GM23338 (cell line): ENCODE results near the gene COX4I2. TPM values are rescaled to one million over a fixed set of nuclear protein-coding genes. Genes with fewer than 3 reads are reported as not detected.

Experiments
- EZH2phosphoT487 ChIP-seq: fragments of 200-600 bp; sonication (generic); IDR thresholded peaks from one replicate; pipeline ENCODE4 v1.8.1; 2018; ENCODE audit warnings: antibody characterized with exemption; ENCODE audit not compliant: unreplicated experiment
- JUNB ChIP-seq: IDR thresholded peaks from one replicate; pipeline ENCODE4 v1.6.1; 2016; ENCODE audit warnings: antibody characterized with exemption; ENCODE audit not compliant: unreplicated experiment
- NANOG ChIP-seq: IDR thresholded peaks from 2 replicates; pipeline ENCODE4 v1.6.1; 2016; ENCODE audit warnings: antibody characterized with exemption, borderline replicate concordance
- POLR2AphosphoS5 ChIP-seq: IDR thresholded peaks from 2 replicates; pipeline ENCODE4 v1.6.1; 2016; ENCODE audit warnings: antibody characterized with exemption, low read depth
- REST ChIP-seq: IDR thresholded peaks from one replicate; pipeline ENCODE4 v1.6.1; 2018; ENCODE audit warnings: antibody characterized with exemption; ENCODE audit not compliant: unreplicated experiment
- STAT1 ChIP-seq: IDR thresholded peaks from one replicate; pipeline ENCODE4 v1.6.1; 2016; ENCODE audit warnings: antibody characterized with exemption; ENCODE audit not compliant: unreplicated experiment
- ZNF462 ChIP-seq: fragments of 250-450 bp; sonication (Bioruptor Pico); IDR thresholded peaks from 2 replicates; pipeline ENCODE4 v1.5.0; 2020; ENCODE audit warnings: mild to moderate bottlenecking, moderate library complexity
- polyA plus RNA-seq: library from polyadenylated mRNA; unstranded; fragments of >200 nt; fragmentation: Nextera tagmentation; extraction: Ambion mirVana; gene quantifications from 2 replicates; pipeline ENCODE4 v1.2.1, GENCODE V29; 2016
- total RNA-seq: library from RNA; depleted of rRNA; stranded (reverse); fragments of >200 nt; shearing (Covaris generic); gene quantifications from 2 replicates; pipeline ENCODE4 v1.2.3, GENCODE V29; 2014

The COX4I2 gene
- total and polyA plus RNA-seq, 2 experiments from 2014 or later = 0.63 TPM; not detected in 1

- TF ChIP-seq ZNF462 (no peak), NANOG (no peak), REST (no peak), POLR2AphosphoS5 (no peak), STAT1 (no peak), EZH2phosphoT487 (no peak), JUNB (no peak)
Observed at GRCh38 chr20:31684153-31685015, 46.7 kb downstream of the COX4I2 start (continued).
